A673 (cell line): ENCODE data around the gene PRKCH. TPM values are rescaled to one million over a fixed set of nuclear protein-coding genes. Genes with fewer than 3 reads are reported as not detected.

Source experiments
- BruUV-seq: library from RNA; stranded (reverse); fragments of 400-500 nt; replicated peaks from 2 replicates; lab custom pipeline; 2021; lab: Mats Ljungman, UMichigan
- CTCF ChIA-PET: fragments of 300-600 bp; sonication (Branson Sonifier 250); formaldehyde crosslinking; loops from one replicate; lab custom pipeline; 2022; ENCODE audit warnings: antibody characterized with exemption; lab: Charles Lee
- POLR2A ChIA-PET: fragments of 300-600 bp; sonication (Branson Sonifier 250); formaldehyde crosslinking; loops from one replicate; lab custom pipeline; 2022; ENCODE audit warnings: antibody characterized with exemption; ENCODE audit not compliant: low non-redundant PET; lab: Charles Lee
- DNase-seq: peaks from one replicate; pipeline ENCODE4 v3.0.0-alpha.2; 2015; ENCODE audit warnings: low spot score
- H3K27ac ChIP-seq: fragments of 200-600 bp; sonication (generic); 2 replicates; pipeline ENCODE4 v1.5.1; 2016; ENCODE audit warnings: mixed run types, low read depth, mild to moderate bottlenecking, mixed read lengths, antibody characterized with exemption, low read length; ENCODE audit not compliant: poor library complexity, severe bottlenecking
- H3K27me3 ChIP-seq: fragments of 200-600 bp; sonication (generic); replicated peaks from 2 replicates; pipeline ENCODE4 v1.6.1; 2017; ENCODE audit warnings: mixed run types, low read depth, mild to moderate bottlenecking, mixed read lengths, antibody characterized with exemption, low read length; ENCODE audit not compliant: insufficient read depth, poor library complexity
- H3K36me3 ChIP-seq: fragments of 200-600 bp; sonication (generic); 2 replicates; pipeline ENCODE4 v1.6.1; 2016; ENCODE audit warnings: mixed run types, mild to moderate bottlenecking, mixed read lengths, antibody characterized with exemption, low read length; ENCODE audit not compliant: insufficient read depth, poor library complexity, severe bottlenecking
- H3K4me1 ChIP-seq: fragments of 200-600 bp; sonication (generic); 2 replicates; pipeline ENCODE4 v1.6.1; 2017; ENCODE audit warnings: mixed run types, mild to moderate bottlenecking, mixed read lengths, antibody characterized with exemption, low read length; ENCODE audit not compliant: insufficient read depth, poor library complexity, severe bottlenecking
- H3K4me3 ChIP-seq: fragments of 200-600 bp; sonication (generic); 2 replicates; pipeline ENCODE4 v1.5.1; 2016; ENCODE audit warnings: low read depth, mixed run types, mild to moderate bottlenecking, mixed read lengths, low read length; ENCODE audit not compliant: poor library complexity, severe bottlenecking
- H3K9me3 ChIP-seq: fragments of 200-600 bp; sonication (generic); 2 replicates; pipeline ENCODE4 v1.6.1; 2016; ENCODE audit warnings: mixed run types, low read depth, mild to moderate bottlenecking, mixed read lengths, antibody characterized with exemption, low read length; ENCODE audit not compliant: poor library complexity, severe bottlenecking
- CTCF ChIP-seq: fragments of 300-800, 200-600 bp; sonication (generic); conservative IDR thresholded peaks from 2 replicates; pipeline ENCODE4 v1.5.1; 2017; ENCODE audit warnings: low read depth, mild to moderate bottlenecking, antibody characterized with exemption, low read length, moderate library complexity, mixed read lengths
- EZH2 ChIP-seq: fragments of 200-600 bp; sonication (generic); IDR thresholded peaks from 2 replicates; pipeline ENCODE4 v1.6.1; 2017; ENCODE audit warnings: borderline replicate concordance, low read depth, mild to moderate bottlenecking, mixed read lengths, antibody characterized with exemption, low read length; ENCODE audit not compliant: poor library complexity, severe bottlenecking
- intact Hi-C: fragments of 100-400 bp; cut with micrococcal nuclease; formaldehyde crosslinking; loops from one replicate; pipeline ENCODE4 v1.10.0; 2022; ENCODE audit not compliant: unreplicated experiment
- total RNA-seq: library from RNA; stranded (reverse); gene quantifications from 2 replicates; pipeline ENCODE4 v1.2.3, GENCODE V29; 2021

Gene PRKCH
- total RNA-seq, 1 experiment from 2014 or later: 1.8 TPM

GRCh38 chr14:61426048-61426447, 104.7 kb downstream of the PRKCH start:
- no peak overlapping the region for H3K27ac ChIP-seq
- H3K9me3 ChIP-seq: no peaks in the 10 kb centered on the region
- POLR2A ChIA-PET: no interaction called here
- intact Hi-C loops: no loop called here
- no peaks in the 10 kb centered on the region for H3K36me3 ChIP-seq
- H3K4me1 ChIP-seq: no peaks in the 10 kb centered on the region
- no peak overlapping the region for H3K4me3 ChIP-seq
- BruUV-seq: no TSS peak
- no peaks in the 10 kb centered on the region for H3K27me3 ChIP-seq
- CTCF ChIA-PET: no interaction called here
- DNase-seq: no peak
- TF ChIP-seq CTCF (no peak), EZH2 (no peak)

- no peak for DNase-seq
- Histone ChIP-seq H3K4me1 (no peaks in the 10 kb centered on the region), H3K4me3 (no peak overlapping the region), H3K9me3 (no peaks in the 10 kb centered on the region), H3K27me3 (no peaks in the 10 kb centered on the region), H3K36me3 (no peaks in the 10 kb centered on the region), H3K27ac (no peak overlapping the region)
- intact Hi-C loops: no loop called here
- POLR2A ChIA-PET: interaction anchor here (0.6 kb wide), 1 partner anchor 95 kb away, joined by 3 read pairs; no protein-coding TSS in a partner anchor
- TF ChIP-seq EZH2 (no peak), CTCF (no peak)
- no TSS peak for BruUV-seq
- CTCF ChIA-PET: no interaction called here
Measured at GRCh38 chr14:61428261-61428660, 106.9 kb downstream of the PRKCH start.

- H3K27me3 ChIP-seq: no peaks in the 10 kb centered on the region
- ChIA-PET CTCF (no interaction called here), POLR2A (no interaction called here)
- no TSS peak for BruUV-seq
- H3K27ac ChIP-seq: no peak overlapping the region
- no peaks in the 10 kb centered on the region for H3K9me3 ChIP-seq
- no peak overlapping the region for H3K4me3 ChIP-seq
- no peak for TF ChIP-seq EZH2
- no peak for TF ChIP-seq CTCF
- no peaks in the 10 kb centered on the region for H3K36me3 ChIP-seq
- peaks cover 6% of the 10 kb centered on the region for H3K4me1 ChIP-seq
- intact Hi-C loops: no loop called here
- no peak for DNase-seq
Measured at GRCh38 chr14:61429316-61429715, 107.9 kb downstream of the PRKCH start.
